Measurements from ENCODE around the gene SRBD1. TPM values are rescaled to one million over a fixed set of nuclear protein-coding genes. Genes with fewer than 3 reads are reported as not detected.

The SRBD1 gene
- total RNA-seq, 1 experiment from 2014 or later: 33.3 TPM

- DNase-seq: peak; percentile 66 to 86
- no peak overlapping the region for H3K27ac ChIP-seq
- no peaks in the 10 kb centered on the region for H3K9me3 ChIP-seq (replicated peaks)
- peaks cover 5% of the 10 kb centered on the region; the same call in 1 of the 2 replicates for H3K27me3 ChIP-seq
- H3K36me3 ChIP-seq: no peaks in the 10 kb centered on the region
- H3K4me3 ChIP-seq: peak overlapping the region; percentile 48
- H3K4me1 ChIP-seq: no peaks in the 10 kb centered on the region
Measured at GRCh38 chr2:45643543-45644542, 32.8 kb upstream of the SRBD1 start.

- Histone ChIP-seq H3K9me3 (replicated peaks) (no peaks in the 10 kb centered on the region), H3K27me3 (peaks cover 5% of the 10 kb centered on the region; the same call in 1 of the 2 replicates), H3K36me3 (no peaks in the 10 kb centered on the region), H3K27ac (no peak overlapping the region), H3K4me3 (peak overlapping the region; percentile 48), H3K4me1 (no peaks in the 10 kb centered on the region)
- peak; percentile 21 to 41 for DNase-seq
Measured at GRCh38 chr2:45643095-45643494, 32.0 kb upstream of the SRBD1 start.

- Histone ChIP-seq H3K27ac (no peak overlapping the region), H3K4me1 (no peaks in the 10 kb centered on the region), H3K9me3 (replicated peaks) (no peaks in the 10 kb centered on the region), H3K27me3 (peaks cover 5% of the 10 kb centered on the region; the same call in 1 of the 2 replicates), H3K36me3 (no peaks in the 10 kb centered on the region), H3K4me3 (no peak overlapping the region)
- DNase-seq: no peak
Measured at GRCh38 chr2:45640576-45640975, 29.5 kb upstream of the SRBD1 start.

GRCh38 chr2:45637440-45637839 is 26.4 kb upstream of the SRBD1 start:
- no peak for DNase-seq
- Histone ChIP-seq H3K27me3 (peaks cover under 1% of the 10 kb centered on the region; the same call in 1 of the 2 replicates), H3K36me3 (no peaks in the 10 kb centered on the region), H3K4me3 (no peak overlapping the region), H3K9me3 (replicated peaks) (no peaks in the 10 kb centered on the region), H3K4me1 (no peaks in the 10 kb centered on the region), H3K27ac (no peak overlapping the region)

GRCh38 chr2:45636008-45636407 is 24.9 kb upstream of the SRBD1 start:
- Histone ChIP-seq H3K27ac (no peak overlapping the region), H3K27me3 (no peaks in the 10 kb centered on the region; the same call in 1 of the 2 replicates), H3K36me3 (no peaks in the 10 kb centered on the region), H3K9me3 (replicated peaks) (no peaks in the 10 kb centered on the region), H3K4me3 (no peak overlapping the region), H3K4me1 (no peaks in the 10 kb centered on the region)
- no peak for DNase-seq

- Histone ChIP-seq H3K9me3 (replicated peaks) (no peaks in the 10 kb centered on the region), H3K36me3 (no peaks in the 10 kb centered on the region), H3K27me3 (no peaks in the 10 kb centered on the region; the same call in 1 of the 2 replicates), H3K4me3 (no peak overlapping the region), H3K27ac (no peak overlapping the region), H3K4me1 (no peaks in the 10 kb centered on the region)
- DNase-seq: no peak
Measured at GRCh38 chr2:45634223-45634622, 23.2 kb upstream of the SRBD1 start.

GRCh38 chr2:45631955-45632354 is 20.9 kb upstream of the SRBD1 start:
- DNase-seq: no peak
- Histone ChIP-seq H3K9me3 (replicated peaks) (no peaks in the 10 kb centered on the region), H3K27me3 (peaks cover 7% of the 10 kb centered on the region), H3K36me3 (no peaks in the 10 kb centered on the region), H3K27ac (no peak overlapping the region), H3K4me1 (no peaks in the 10 kb centered on the region), H3K4me3 (no peak overlapping the region)

GRCh38 chr2:45631319-45631718 is 20.3 kb upstream of the SRBD1 start:
- Histone ChIP-seq H3K27me3 (peaks cover 7% of the 10 kb centered on the region), H3K4me1 (no peaks in the 10 kb centered on the region), H3K27ac (no peak overlapping the region), H3K4me3 (no peak overlapping the region), H3K9me3 (replicated peaks) (no peaks in the 10 kb centered on the region), H3K36me3 (no peaks in the 10 kb centered on the region)
- DNase-seq: no peak

- Histone ChIP-seq H3K27me3 (peaks cover 7% of the 10 kb centered on the region), H3K36me3 (no peaks in the 10 kb centered on the region), H3K27ac (no peak overlapping the region), H3K4me1 (no peaks in the 10 kb centered on the region), H3K4me3 (no peak overlapping the region), H3K9me3 (replicated peaks) (no peaks in the 10 kb centered on the region)
- DNase-seq: no peak
Measured at GRCh38 chr2:45629971-45630370, 18.9 kb upstream of the SRBD1 start.

GRCh38 chr2:45627911-45628310 is 16.8 kb upstream of the SRBD1 start:
- Histone ChIP-seq H3K9me3 (replicated peaks) (no peaks in the 10 kb centered on the region), H3K36me3 (no peaks in the 10 kb centered on the region), H3K4me3 (no peak overlapping the region), H3K27me3 (peaks cover 7% of the 10 kb centered on the region), H3K4me1 (no peaks in the 10 kb centered on the region), H3K27ac (no peak overlapping the region)
- no peak for DNase-seq

- no peaks in the 10 kb centered on the region for H3K4me1 ChIP-seq
- no peak for DNase-seq
- H3K4me3 ChIP-seq: no peak overlapping the region
- no peaks in the 10 kb centered on the region for H3K9me3 ChIP-seq (replicated peaks)
- no peaks in the 10 kb centered on the region for H3K36me3 ChIP-seq
- H3K27me3 ChIP-seq: peaks cover 7% of the 10 kb centered on the region
- H3K27ac ChIP-seq: no peak overlapping the region
Measured at GRCh38 chr2:45626387-45627221, 15.5 kb upstream of the SRBD1 start.

- Histone ChIP-seq H3K9me3 (replicated peaks) (no peaks in the 10 kb centered on the region), H3K36me3 (no peaks in the 10 kb centered on the region), H3K27me3 (peaks cover 7% of the 10 kb centered on the region), H3K27ac (no peak overlapping the region), H3K4me1 (no peaks in the 10 kb centered on the region), H3K4me3 (no peak overlapping the region)
- DNase-seq: no peak
Measured at GRCh38 chr2:45625824-45626223, 14.8 kb upstream of the SRBD1 start.

- H3K27ac ChIP-seq: no peak overlapping the region
- peaks cover 7% of the 10 kb centered on the region for H3K27me3 ChIP-seq
- no peaks in the 10 kb centered on the region for H3K36me3 ChIP-seq
- H3K4me3 ChIP-seq: no peak overlapping the region
- H3K9me3 ChIP-seq (replicated peaks): no peaks in the 10 kb centered on the region
- no peaks in the 10 kb centered on the region for H3K4me1 ChIP-seq
- DNase-seq: no peak
Measured at GRCh38 chr2:45623098-45623497, 12.0 kb upstream of the SRBD1 start.

- no peaks in the 10 kb centered on the region for H3K36me3 ChIP-seq
- H3K27ac ChIP-seq: no peak overlapping the region
- H3K4me1 ChIP-seq: no peaks in the 10 kb centered on the region
- H3K27me3 ChIP-seq: peaks cover 4% of the 10 kb centered on the region
- DNase-seq: no peak
- H3K4me3 ChIP-seq: no peak overlapping the region
- no peaks in the 10 kb centered on the region for H3K9me3 ChIP-seq (replicated peaks)
Measured at GRCh38 chr2:45622336-45623075, 11.4 kb upstream of the SRBD1 start.

Data from SJCRH30 (cell line).